T-helper 22 cell (primary cell): ENCODE results near the gene DUSP14.
"Not testable (repeated sequence)": the region's sequence is repeated elsewhere in the genome, so short reads cannot be mapped to it uniquely, and the experiment has no call there.

Source experiments
- DNase-seq: peaks from one replicate; pipeline ENCODE4 v3.0.0-alpha.2; 2020; ENCODE audit warnings: low read depth

DUSP14 gene, protein sequence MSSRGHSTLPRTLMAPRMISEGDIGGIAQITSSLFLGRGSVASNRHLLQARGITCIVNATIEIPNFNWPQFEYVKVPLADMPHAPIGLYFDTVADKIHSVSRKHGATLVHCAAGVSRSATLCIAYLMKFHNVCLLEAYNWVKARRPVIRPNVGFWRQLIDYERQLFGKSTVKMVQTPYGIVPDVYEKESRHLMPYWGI

DNA sequence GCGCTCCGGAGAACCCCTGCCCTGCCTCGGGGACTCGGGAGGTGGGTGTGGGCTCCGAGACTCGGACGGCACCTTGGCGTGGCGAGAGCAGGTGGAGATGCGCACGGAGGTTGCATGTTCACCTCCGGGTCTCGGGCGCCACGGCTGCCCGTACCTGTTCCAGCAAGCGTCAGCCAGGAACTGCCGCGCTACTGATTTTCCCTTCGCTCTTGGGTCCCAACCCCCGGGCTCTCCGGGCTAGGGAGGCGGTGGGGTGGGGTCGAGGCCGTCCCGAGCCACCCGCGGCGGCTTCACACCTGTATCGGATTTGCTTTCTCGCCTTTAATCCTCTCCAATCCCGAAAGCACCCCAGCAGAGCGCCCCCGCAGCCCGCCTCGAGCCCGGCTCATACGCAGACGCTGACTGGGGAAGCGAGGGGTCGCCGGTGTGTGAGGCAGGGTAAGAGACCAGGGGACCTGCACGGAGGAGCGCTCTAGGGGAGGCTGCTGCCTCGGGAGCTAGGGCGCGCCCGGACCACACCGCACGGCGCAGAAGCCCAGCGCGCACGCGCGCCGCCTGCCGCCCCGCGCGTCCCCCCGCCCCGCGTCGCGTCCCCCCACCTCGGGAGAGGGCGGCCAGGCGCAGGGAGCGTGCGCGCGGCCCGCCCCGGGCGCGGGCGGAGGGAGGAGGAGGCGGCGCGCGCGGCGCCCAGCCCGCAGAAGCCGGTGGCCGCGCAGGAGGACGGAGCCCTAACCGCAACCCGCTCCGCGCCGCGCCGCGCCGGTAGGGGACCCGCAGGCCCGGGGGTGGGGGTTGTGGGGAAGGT, at the start of gene DUSP14:
Gene DUSP14 (plus strand): TSS at position 695 of the 805 bp plus-strand sequence. CDS start 22,382 bp downstream, outside the sequence.
- DNase-seq: peak; percentile 71

DNA sequence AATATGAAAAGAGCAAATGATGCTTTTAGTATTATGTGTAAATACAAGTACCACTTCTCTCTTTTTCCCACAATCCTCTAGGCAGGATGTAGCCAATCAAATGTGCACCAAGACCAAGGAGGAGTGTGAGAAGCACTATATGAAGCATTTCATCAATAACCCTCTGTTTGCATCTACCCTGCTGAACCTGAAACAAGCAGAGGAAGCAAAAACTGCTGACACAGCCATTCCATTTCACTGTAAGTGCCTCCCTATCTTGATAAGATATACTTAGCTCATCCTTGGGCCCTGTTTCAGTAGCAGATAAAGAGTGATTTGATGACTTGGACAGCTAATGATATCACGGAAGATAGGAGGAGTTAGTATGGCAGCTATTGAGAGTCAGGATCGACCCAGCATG, 49.3 kb upstream of the DUSP14 start:
- DNase-seq: no peak

DNA sequence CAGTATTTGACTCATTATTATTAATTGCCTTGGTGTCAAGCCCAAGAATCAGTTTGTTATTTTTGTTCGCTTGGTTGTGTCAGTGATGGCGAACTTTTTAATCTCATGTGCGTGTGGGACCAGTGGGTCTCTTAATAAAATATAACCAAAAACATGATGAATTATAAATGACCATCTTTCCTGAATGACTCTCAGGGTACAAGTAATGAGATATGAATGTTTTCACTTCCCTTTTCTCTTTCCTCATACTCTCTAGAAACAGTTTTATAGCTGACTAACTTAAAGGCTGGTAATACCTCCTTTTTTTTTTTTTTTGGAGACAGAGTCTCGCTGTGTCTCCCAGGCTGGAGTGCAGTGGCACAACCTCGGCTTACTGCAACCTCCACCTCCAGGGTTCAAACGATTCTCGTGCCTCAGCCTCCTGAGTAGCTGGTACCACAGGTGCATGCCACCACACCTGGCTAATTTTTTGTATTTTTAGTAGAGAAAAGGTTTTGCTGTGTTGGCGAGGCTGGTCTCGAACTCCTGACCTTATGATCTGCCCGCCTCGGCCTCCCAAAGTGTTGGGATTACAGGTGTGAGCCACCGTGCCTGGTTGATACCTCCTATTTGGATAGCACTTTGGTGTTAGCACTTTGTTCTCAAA, 48.2 kb upstream of the DUSP14 start:
- not testable (repeated sequence) for DNase-seq

DNA sequence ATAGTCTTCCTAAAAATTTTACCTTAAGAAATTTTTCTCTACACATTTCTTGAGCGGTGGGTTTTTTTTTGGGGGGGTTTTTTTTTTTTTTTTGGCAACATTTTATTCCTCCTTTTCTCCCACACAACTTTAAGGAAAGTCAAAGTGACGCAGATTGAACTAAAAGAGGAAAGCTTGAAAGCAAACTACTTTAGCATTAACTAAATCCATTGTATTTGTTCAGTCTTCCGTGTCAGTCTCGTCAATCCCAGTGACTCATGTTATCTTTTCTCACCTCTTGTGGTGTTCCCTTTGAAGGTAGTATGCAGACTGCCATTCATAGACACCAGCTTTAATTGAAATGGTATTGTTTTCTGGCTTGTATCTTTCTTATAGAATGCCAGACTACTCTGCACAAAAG, 43.7 kb upstream of the DUSP14 start:
- no peak for DNase-seq

DNA sequence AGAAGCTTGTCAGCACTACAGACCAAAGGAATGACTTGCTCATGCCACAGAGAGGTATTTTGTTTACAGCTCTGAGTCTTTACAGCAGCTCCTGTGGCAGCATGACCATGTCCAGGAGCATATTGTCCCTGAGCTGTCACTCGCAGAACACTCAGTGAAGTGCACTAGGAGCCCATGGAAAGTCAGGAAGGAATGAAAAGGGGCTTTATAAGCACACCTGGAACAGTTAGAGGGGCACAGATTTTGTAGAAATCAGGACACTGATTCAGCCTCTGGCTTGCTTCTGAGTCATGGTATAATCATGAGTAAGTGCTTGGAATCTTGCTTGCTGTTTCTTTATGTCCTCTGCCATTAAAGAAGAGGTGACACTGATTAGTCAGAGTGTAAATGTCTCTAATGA, 42.0 kb upstream of the DUSP14 start:
- DNase-seq: no peak

DNA sequence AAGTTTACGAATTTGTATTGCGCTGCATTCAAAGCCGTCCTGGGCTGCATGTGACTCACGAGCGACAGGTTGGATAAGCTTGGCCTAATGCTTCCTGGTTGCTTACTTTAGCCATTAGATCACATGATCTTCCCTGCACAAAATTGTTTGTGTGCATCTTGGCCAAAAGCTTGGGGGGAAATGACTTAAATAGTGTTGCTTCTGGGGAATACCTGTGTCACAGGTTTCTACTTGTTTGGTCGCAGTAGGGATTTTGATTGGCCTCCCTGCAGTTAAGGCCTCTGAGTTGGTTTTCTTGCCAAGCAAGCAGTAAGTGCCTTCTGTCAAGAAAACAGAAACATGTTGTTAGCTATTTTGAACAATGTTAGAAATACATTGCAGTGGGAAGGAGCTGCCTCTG, 39.6 kb upstream of the DUSP14 start:
- no peak for DNase-seq

DNA sequence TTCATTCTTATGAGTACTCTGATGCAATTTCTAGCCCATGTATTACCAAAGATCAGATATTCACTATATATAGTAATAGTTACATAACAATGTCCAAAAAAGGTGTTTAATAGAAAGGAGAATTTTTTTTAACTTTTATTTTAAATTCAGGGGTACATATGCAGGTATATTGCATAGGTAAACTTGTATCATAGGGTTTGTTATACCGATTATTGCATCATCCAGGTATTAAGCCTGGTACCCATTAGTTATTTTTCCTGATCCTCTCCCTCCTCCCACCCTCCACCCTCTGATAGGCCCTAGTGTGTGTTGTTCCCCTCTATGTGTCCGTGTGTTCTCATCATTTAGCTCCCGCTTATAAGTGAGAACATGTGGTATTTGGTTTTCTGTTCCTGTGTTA, 31.9 kb upstream of the DUSP14 start:
- DNase-seq: not testable (repeated sequence)

DNA sequence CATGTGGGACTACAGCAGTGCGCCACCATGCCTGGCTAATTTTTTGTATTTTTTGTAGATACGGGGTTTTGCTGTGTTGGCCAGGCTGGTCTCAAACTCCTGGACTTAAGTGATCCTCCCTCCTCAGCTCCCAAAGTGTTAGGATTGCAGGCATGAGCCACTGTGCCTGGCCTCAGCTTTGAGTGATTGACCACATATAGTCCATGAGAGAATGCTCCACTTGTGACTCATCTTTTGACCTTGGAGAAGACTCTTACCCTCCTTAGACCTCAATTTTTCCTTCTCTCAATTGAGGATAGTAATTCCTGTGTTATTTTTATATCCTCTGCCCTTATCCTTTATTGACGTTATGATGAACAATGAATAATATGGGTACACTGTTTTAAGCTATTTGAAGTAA, 30.9 kb upstream of the DUSP14 start:
- DNase-seq: no peak

DNA sequence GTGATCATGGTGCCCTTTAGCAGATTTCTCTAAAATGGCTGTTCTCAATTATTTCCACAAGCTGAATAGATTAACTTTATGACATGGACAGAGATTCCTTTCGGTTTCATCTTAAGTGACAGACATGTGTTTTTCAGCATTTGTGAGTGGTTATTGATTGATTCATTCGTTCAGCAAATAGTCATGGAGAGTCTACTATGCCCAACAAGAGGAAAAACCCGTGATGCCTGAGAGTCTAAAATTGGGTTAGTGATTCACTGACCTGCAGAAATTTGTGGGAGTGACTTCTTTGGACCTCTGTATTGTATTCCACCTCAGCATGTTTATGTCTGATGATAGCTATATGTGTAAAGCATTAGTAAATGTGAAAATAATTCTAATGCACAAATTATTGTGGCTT, 28.0 kb upstream of the DUSP14 start:
- no peak for DNase-seq

DNA sequence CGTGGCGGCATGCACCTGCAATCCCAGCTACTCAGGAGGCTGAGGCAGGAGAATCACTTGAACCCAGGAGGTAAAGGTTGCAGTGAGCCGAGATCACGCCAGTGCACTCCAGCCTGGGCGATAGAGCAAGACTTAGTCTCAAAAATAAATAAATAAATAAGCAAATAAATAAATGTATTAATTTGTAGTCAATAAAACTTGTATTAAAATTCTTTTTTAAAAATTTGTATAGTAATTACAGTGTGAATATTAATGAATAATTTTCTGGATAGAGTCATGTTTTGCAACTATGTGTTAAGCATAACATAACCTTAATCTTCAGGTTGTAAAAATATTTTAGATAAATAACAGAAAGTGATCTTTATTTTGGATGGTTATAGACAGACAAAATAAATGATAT, 27.2 kb upstream of the DUSP14 start:
- no peak for DNase-seq

DNA sequence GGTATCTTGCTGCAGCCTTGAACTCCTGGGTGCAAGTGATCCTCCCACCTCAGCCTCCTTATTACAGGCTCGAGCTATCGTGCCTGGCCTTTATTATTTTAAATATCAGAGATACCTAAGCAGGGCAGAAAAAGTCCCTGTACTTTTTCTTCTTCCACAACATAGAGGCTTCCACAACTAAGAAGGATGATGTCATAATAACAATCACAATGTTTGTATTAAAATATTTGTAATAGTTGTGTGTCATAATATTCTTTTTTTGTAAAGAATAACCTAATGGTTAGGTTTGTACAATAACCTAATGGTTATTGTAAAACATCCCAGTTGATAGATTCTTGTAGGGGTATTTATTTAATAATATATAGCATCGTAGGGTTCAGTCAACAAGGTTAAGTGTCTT, 26.7 kb upstream of the DUSP14 start:
- no peak for DNase-seq

DNA sequence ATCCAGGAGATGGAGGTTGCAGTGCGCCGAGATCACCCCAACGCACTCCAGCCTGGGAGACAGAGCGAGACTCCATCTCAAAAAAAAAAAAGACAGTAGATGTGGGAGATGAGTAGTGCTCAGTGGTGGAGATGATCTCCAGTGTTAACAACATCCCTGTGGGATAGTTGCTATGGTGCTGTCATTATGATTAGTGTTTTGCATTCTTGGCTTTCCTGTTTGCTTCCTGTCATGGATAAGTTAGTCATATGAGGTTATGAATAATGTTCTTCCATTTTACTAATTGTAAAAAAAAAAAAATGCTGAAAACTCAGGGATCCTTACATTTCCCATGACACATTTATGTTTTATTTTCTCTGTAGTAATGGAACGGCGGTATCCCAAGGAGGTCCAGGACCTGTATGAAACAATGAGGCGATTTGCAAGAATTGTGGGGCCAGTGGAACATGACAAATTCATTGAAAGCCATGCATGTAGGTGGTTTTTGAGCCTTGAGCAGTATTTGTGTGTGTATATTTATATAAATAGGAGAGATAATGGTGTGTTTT, 24.5 kb upstream of the DUSP14 start:
- no peak for DNase-seq

DNA sequence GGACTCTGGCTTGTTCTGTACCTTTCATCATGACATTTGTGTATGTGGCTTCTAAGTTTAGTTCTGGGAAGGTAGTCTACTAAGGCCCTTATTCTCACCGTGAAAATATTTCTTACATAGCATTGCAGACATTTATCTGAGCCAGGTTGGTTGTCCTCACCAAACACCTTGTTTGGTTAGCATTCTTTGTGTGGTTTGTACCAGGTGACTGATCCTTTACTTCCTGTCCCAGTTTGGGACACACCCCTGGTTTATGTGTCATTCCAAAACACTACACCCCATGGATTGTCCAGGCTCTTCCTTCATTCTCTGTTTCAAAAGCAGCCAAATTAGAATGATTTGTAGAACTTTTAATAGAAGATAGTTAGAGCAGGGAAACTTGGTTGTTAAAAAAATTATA, 23.2 kb upstream of the DUSP14 start:
- DNase-seq: no peak

DNA sequence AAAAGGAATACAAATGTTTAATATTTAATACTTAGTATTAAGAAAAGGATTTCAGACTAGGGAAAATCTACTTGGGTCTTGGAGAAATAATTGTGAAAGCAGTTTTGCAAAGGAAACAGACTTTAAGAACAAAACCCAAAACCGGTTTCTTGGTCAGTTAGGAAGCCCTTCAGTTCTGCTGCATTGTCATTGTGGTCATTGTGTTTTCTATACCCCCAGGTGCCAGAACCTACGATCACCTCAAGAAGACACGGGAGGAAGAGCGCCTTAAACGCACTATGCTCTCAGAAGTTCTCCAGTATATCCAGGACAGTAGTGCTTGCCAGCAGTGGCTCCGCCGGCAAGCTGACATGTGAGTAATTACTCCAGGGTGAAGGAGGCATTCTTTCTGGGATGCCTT, 19.5 kb upstream of the DUSP14 start:
- DNase-seq: no peak

DNA sequence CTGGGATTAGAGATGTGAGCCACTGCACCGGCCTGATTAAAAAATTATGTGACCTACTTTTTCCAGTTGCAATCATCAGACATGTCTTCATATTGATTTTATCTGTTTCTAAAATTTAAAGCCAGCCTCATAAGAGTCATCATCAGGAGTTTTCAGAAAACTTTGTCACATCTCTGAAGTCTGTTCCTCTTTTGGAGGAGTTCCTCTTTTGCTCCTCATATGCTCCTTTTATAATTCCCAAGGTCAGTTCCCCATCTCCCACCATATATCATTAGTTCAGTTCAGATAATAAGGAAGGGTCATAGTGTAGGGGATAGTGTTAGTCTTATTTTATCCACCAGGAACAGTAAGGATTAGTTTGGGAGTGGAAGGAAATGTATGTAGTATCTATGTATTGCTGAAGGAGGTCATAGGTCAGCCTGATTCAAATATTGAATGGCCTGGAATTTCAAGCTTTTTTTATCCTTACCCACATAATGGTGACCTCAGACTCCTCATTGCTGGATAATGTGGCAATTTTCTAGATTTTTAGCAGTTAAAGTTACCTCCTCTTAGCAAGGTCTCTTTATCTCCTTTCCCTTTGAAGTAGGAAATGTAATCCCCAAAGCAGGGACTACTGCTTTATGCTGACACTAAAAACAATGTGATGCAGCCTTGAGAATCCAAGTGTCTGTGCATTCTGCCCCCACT, 13.8 kb upstream of the DUSP14 start:
- DNase-seq: no peak

DNA sequence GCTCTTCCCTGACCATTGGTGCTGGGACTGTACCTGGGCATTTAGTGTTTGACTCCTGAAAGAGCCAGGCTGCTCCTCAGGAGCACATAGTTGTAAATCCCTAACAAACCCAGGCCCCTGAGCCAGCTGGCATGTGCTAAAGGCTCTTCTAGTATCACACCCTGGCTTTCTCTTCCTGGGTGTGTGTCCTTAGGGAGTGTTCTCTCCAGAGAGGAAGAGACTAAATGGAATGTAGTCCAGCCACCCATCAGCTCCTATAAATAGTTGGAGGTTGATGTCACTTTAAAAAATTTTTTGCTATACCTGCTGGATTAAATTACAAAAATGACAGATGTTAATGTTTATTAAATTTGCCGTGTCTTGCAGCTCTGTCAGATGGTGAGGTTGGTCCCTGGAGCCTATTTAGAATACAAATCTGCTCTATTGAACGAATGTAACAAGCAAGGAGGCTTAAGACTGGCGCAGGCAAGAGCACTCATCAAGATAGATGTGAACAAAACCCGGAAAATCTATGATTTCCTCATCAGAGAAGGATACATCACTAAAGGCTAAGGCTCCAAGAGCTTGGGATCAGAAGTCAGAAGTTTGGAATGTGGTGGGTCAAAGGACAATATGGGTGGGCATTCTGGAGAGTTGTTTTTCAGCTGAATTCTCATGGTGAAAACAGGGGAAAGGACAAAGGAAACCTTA, 13.1 kb upstream of the DUSP14 start:
- no peak for DNase-seq

DNA sequence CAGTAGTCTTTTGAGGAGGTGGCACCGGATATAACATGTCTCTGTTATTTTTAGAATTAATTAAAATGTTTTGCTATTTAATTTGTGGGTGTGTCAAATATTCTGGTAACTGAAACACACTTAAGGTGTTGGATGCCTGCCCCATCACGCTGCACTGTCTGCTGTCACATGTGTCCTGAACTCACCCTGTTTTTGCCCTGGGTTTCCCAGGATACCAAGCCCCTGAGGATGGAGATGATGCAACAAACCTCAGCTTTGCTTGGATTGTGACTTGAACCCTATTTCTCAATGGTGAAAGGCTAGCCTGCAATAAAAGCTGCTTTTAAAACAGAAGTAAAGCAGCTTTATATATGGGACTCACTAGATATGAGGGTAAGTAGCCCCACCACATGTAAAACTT, 11.5 kb upstream of the DUSP14 start:
- DNase-seq: no peak

DNA sequence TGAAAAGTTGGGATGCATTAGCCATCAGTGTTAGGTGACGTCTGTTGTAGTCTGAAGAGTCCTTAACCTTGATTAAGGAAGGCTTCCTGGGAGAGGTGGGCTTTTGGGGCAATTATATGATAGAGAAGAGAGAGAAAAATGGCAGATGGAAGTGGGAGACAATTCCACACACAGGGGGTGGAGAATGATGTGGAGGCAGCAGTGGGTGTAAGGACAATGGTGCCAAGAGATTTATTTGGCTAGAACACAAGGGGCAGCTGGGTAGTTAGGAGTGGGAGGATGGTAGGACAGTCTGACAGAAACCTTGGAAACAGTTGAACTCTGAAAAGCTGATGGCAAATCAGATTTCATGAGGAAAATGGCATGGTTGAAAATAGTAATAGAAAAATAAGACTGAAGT, 10.7 kb upstream of the DUSP14 start:
- no peak for DNase-seq

DNA sequence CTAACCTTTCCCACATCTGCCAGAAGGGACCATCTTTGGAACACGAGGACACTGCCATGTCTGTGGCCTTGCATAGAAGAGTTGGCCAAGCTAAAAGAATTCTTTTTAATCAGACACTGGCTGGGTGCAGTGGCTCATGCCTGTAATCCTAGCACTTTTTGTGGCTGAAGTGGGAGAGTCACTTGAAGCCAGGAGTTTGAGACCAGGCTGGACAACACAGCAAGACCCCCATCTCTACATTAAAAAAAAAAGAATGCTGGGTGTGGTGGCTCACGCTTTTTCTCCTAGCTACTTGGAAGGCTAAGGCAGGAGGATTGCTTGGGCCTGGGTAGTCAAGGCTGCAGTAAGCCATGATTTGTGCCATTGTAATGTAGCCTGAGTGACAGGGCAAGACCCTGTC, 9.3 kb upstream of the DUSP14 start:
- no peak for DNase-seq

DNA sequence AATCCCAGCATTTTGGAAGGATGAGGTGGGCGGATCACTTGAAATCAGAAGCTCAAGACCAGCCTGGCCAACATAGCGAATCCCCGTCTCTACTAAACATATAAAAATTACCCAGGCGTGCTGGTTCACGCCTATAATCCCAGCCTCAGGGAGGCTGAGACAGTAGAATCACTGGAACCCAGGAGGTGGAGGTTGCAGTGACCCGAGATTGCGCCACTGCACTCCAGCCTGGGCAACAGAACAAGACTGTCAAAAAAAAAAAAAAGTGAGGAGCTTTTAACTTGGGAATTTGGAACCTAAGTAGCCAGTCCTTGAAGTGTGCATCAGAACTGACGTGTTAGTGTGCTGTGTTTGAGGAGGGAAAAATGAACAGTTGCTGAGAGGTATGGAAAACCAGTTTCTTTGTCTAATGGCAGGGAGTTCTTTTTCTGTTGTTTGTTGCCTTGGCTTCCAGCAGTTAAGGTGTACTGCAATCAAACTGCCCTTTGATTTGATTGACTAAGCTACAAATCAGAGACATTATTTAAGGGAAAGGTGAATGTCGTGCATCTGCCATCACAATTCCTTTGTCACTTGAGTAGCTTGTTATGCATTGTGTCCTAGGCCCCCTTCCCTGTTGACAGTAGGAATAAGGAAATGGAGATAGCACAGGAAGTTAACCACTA, 8.6 kb upstream of the DUSP14 start:
- DNase-seq: no peak

DNA sequence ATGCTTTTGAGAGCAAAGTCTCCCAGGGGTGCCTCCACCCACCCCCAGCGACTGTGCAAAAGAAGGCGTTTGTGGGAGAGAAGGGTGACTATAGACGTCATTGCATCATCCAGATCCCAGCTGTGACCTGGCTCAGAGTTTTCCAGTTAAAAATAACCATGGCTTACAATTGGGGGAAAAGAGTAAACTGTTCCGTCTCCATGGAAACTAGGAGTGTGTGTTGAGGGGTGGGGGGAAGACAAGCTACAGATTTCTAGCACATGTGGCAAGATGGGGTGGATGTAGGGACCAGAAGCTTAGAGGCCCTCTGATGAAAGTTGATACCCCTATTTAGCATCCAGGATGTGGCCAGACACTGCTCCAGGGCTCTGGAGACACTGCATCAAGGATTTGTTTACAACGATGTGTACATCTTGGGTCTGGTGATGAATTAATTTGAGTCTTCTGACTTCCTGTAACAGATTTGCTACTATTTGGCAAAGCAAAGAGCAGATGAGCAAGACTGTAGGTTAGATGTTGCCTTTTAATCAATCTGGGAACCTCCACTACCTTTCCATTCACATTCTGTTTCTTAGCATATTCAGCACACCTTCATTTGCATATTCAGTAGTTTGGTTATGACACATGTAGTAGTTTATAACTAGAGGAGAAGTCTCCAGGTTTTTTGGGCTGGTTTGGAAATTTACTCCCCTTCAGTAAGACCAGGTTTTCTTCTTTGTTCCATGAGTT, 6.2 kb upstream of the DUSP14 start:
- no peak for DNase-seq
